Panc1 (cell line): ENCODE results near the gene CACNB3. TPM values are rescaled to one million over a fixed set of nuclear protein-coding genes. Genes with fewer than 3 reads are reported as not detected.
"Not testable (repeated sequence)": the region's sequence is repeated elsewhere in the genome, so short reads cannot be mapped to it uniquely, and the experiment has no call there.

Experiments
- ATAC-seq: fragments of 200-7000 bp; cut with Tn5 transposase; 2 replicates; pipeline ENCODE4 v1.9.1; 2020; ENCODE audit warnings: mild to moderate bottlenecking, moderate library complexity
- BruUV-seq: library from RNA; stranded (reverse); fragments of 400-500 nt; replicated peaks from 2 replicates; lab custom pipeline; 2021; lab: Mats Ljungman, UMichigan
- CTCF ChIA-PET: fragments of 300-600 bp; sonication (Branson Sonifier 250); formaldehyde crosslinking; loops from one replicate; lab custom pipeline; 2022; ENCODE audit warnings: antibody characterized with exemption; lab: Charles Lee
- POLR2A ChIA-PET: fragments of 300-600 bp; sonication (Branson Sonifier 250); formaldehyde crosslinking; loops from one replicate; lab custom pipeline; 2022; ENCODE audit warnings: antibody characterized with exemption; lab: Charles Lee
- DNase-seq: peaks from one replicate; pipeline ENCODE4 v3.0.0-alpha.2; 2010; ENCODE audit warnings: low read depth, low spot score
- H3K27ac ChIP-seq: 2 replicates; pipeline ENCODE4 v1.5.1; 2011; ENCODE audit warnings: mild to moderate bottlenecking, low read length, inconsistent platforms
- H3K27me3 ChIP-seq: fragments of 200-500 bp; sonication (Bioruptor generic); 2 replicates; pipeline ENCODE4 v1.6.0; 2014; ENCODE audit warnings: low read length, inconsistent platforms; ENCODE audit not compliant: control insufficient read depth, insufficient read depth
- H3K36me3 ChIP-seq: fragments of 200-500 bp; sonication (Bioruptor generic); 2 replicates; pipeline ENCODE4 v1.5.1; 2014; ENCODE audit warnings: inconsistent platforms, mild to moderate bottlenecking, low read length, moderate library complexity; ENCODE audit not compliant: control insufficient read depth, insufficient read depth
- H3K4me1 ChIP-seq: 2 replicates; pipeline ENCODE4 v1.5.1; 2011; ENCODE audit warnings: inconsistent platforms, mild to moderate bottlenecking, low read length, moderate library complexity; ENCODE audit not compliant: control insufficient read depth, insufficient read depth
- H3K4me3 ChIP-seq, 2 experiments: 2 replicates each; pipeline ENCODE4 v1.5.1; 2011 to 2012; ENCODE audit warnings: low read depth in 2 of 2, low read length in 2 of 2, mild to moderate bottlenecking in 2 of 2, inconsistent platforms in 1 of 2, moderate library complexity in 1 of 2
- H3K9me3 ChIP-seq: fragments of 200-500 bp; sonication (Bioruptor generic); 2 replicates; pipeline ENCODE4 v1.5.1; 2014; ENCODE audit warnings: low read depth, mild to moderate bottlenecking, inconsistent platforms, low read length, moderate library complexity; ENCODE audit not compliant: control insufficient read depth, insufficient read depth
- CTCF ChIP-seq: fragments of 450-650 bp; IDR thresholded peaks from 2 replicates; pipeline ENCODE4 v1.5.1; 2017; ENCODE audit warnings: mild to moderate bottlenecking
- POLR2AphosphoS5 ChIP-seq: IDR thresholded peaks from 2 replicates; pipeline ENCODE4 v1.6.1; 2012; ENCODE audit warnings: mild to moderate bottlenecking, low read depth, low read length, moderate library complexity
- REST ChIP-seq, 2 experiments: IDR thresholded peaks; 2 replicates each; pipeline ENCODE4 v1.6.1; 2011 to 2012; ENCODE audit warnings: low read depth in 2 of 2, control low read depth in 1 of 2, low read length in 1 of 2, mild to moderate bottlenecking in 1 of 2, moderate library complexity in 1 of 2; ENCODE audit not compliant: insufficient read depth in 1 of 2
- SIN3A ChIP-seq: IDR thresholded peaks from 2 replicates; pipeline ENCODE4 v1.6.1; 2012; ENCODE audit warnings: low read depth, mild to moderate bottlenecking, low read length, moderate library complexity, borderline replicate concordance; ENCODE audit not compliant: insufficient read depth
- TCF7L2 ChIP-seq: IDR thresholded peaks from 2 replicates; pipeline ENCODE4 v1.6.1; 2011; ENCODE audit warnings: mild to moderate bottlenecking, low read depth, low read length, inconsistent platforms
- in situ Hi-C: cut with HindIII; loops from 2 replicates; pipeline ENCODE4 v1.10.0; 2016; ENCODE audit warnings: low sequenced_read_pairs, low pct_unique_long_range_greater_than_20kb
- intact Hi-C: fragments of 100-400 bp; cut with micrococcal nuclease; formaldehyde crosslinking; loops from one replicate; pipeline ENCODE4 v1.10.0; 2022; ENCODE audit not compliant: unreplicated experiment
- total RNA-seq: library from RNA; stranded (reverse); gene quantifications from one replicate; pipeline ENCODE4 v1.2.1, GENCODE V29; 2021; ENCODE audit not compliant: unreplicated experiment

The CACNB3 gene
- total RNA-seq, 1 experiment from 2014 or later, result 40.5 TPM

DNA sequence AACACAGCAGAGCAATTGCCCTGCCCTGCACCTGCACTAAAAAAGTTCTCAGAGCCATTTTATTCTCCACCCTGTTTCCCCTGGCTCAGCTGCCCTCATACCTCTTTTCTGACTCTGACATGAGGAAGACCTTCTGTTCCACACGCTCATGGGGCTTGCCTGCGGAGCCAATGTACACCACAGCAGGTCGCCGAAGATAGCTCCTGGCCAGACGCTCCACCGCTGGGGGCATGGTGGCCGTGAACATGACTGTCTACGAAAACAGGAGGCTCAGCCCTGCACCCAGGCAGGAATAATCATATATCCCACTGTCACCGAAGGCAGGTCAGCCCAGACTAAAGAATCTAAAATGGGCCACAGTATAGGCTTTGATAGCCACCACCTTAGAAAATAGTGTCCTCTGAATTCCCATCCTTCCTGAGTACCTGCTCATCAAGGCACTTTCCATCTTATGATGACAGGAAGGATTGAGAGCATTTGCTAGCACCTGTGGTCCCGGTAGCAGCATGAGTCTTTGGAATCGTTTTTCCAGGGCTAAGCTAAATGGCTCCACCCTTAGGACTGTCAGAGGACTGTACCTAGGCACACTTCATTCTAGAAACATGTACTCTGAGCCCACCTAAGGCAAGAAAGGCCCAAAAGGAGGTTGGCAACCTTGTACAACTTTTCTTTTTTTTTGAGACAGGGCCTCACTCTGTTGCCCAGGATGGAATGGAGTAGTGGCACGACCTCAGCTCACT lies 14.2 kb downstream of the CACNB3 start:
- POLR2A ChIA-PET, result no interaction called here
- BruUV-seq, result no TSS peak
- Histone ChIP-seq H3K9me3 (no peaks in the 10 kb centered on the region), H3K4me1 (no peaks in the 10 kb centered on the region), H3K36me3 (peaks cover 38% of the 10 kb centered on the region), H3K27ac (no peak overlapping the region), H3K27me3 (no peaks in the 10 kb centered on the region), H3K4me3 (no peak overlapping the region)
- intact Hi-C loops, result no loop called here
- CTCF ChIA-PET, result no interaction called here
- DNase-seq, result no peak
- in situ Hi-C loops, result no loop called here
- no peak for ATAC-seq
- TF ChIP-seq POLR2AphosphoS5 (no peak), SIN3A (no peak), TCF7L2 (no peak)

DNA sequence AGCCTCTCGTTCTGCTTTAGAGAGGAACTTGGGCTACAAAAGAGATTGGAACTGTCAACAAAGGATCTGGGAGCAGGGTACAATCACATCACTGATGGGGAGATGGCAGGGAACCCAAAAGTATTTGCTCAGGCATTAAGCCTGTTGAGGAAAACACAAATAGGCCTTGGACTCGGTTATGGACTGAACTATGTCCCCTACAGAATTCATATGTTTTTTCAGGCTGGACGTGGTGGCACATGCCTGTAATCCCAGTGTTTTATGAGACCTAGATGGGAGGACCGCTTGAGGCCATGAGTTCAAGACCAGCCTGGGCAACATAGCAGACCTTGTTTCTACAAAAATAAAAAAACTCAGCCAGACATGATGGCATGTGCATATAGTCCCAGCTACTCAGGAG lies 19.8 kb downstream of the CACNB3 start:
- ATAC-seq (no peak), DNase-seq (no peak)
- Histone ChIP-seq H3K36me3 (peaks cover 29% of the 10 kb centered on the region), H3K4me3 (no peak overlapping the region), H3K4me1 (no peaks in the 10 kb centered on the region), H3K27me3 (no peaks in the 10 kb centered on the region), H3K27ac (no peak overlapping the region), H3K9me3 (no peaks in the 10 kb centered on the region)
- intact Hi-C loops, result no loop called here
- in situ Hi-C loops, result no loop called here
- POLR2A ChIA-PET, result no interaction called here
- BruUV-seq, result no TSS peak
- TF ChIP-seq SIN3A (no peak), CTCF (no peak), REST (IDR thresholded peaks at IDR 0.05; ENCODE audit: insufficient read depth in 1 of 2, low read depth in 2 of 2, low read length in 1 of 2) (no peak), TCF7L2 (no peak), POLR2AphosphoS5 (no peak)
- CTCF ChIA-PET, result no interaction called here

- POLR2A ChIA-PET, ATAC-seq, H3K9me3 ChIP-seq, H3K27ac ChIP-seq, H3K4me3 ChIP-seq, BruUV-seq, in situ Hi-C loops, intact Hi-C loops, H3K27me3 ChIP-seq, H3K4me1 ChIP-seq, CTCF ChIA-PET, DNase-seq: not testable (repeated sequence)
- H3K36me3 ChIP-seq, result peaks cover 27% of the 10 kb centered on the region
Observed at GRCh38 chr12:48842021-48842420, 23.7 kb downstream of the CACNB3 start.
